ENCODE data around the gene DNAH2. TPM values are rescaled to one million over a fixed set of nuclear protein-coding genes. Genes with fewer than 3 reads are reported as not detected.

DNAH2 gene
- total RNA-seq, 1 experiment from 2014 or later = 2.0 TPM

DNA sequence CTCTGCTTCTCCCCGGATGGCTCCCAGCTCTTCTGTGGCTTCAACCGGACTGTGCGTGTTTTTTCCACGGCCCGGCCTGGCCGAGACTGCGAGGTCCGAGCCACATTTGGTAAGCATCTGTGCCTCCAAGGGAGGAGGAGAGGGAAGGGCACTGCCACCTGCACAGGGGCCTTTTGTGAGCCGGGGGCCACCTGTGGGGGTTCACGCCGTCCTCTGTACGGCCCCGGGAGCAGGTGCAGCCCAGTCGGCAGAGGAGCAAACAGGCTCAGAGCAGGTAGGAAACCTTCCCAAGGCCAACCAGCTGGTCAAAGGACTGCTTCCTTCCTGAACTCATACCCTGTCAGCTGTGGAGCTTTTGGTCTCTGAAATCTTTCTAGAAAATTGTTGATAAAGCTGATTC, 15.9 kb upstream of the DNAH2 start:
- no peak for DNase-seq (ENCODE audit: low read depth, low spot score)
- H2AFZ ChIP-seq (ENCODE audit: low read depth, low read length, poor library complexity, severe bottlenecking) = no peak overlapping the region
- no peaks in the 10 kb centered on the region for H3K27me3 ChIP-seq (ENCODE audit: insufficient read depth, low read length)
- H3K9me2 ChIP-seq (ENCODE audit: insufficient read depth) = no peaks in the 10 kb centered on the region
- peaks cover 0 to 10% of the 10 kb centered on the region in 2 experiments; a peak in 1 of 4 replicates for H3K4me1 ChIP-seq (ENCODE audit: control insufficient read depth in 1 of 2, insufficient read depth in 2 of 2, low read length in 2 of 2)
- intact Hi-C loops (cut with micrococcal nuclease) = no loop called here
- H3K27ac ChIP-seq (ENCODE audit: low read depth, low read length) = no peak overlapping the region
- no peaks in the 10 kb centered on the region for H4K20me1 ChIP-seq (ENCODE audit: insufficient read depth)
- no peaks in the 10 kb centered on the region for H3K9me3 ChIP-seq (ENCODE audit: control insufficient read depth in 1 of 2, insufficient read depth in 1 of 2, low read depth in 1 of 2, low read length in 2 of 2)
- H3K4me2 ChIP-seq (ENCODE audit: low read length) = no peak overlapping the region
- H3K79me2 ChIP-seq (ENCODE audit: insufficient read depth, low read length) = no peaks in the 10 kb centered on the region
- TF ChIP-seq, protein P1, sequence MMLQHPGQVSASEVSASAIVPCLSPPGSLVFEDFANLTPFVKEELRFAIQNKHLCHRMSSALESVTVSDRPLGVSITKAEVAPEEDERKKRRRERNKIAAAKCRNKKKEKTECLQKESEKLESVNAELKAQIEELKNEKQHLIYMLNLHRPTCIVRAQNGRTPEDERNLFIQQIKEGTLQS (IDR thresholded peaks at IDR 0.05) = no peak
- no peak for TF ChIP-seq SRF (IDR thresholded peaks at IDR 0.05; ENCODE audit: low read depth)
- TF ChIP-seq EGR1 (IDR thresholded peaks at IDR 0.05; ENCODE audit: low read depth) = no peak
- TF ChIP-seq, protein P2, sequence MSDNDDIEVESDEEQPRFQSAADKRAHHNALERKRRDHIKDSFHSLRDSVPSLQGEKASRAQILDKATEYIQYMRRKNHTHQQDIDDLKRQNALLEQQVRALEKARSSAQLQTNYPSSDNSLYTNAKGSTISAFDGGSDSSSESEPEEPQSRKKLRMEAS (IDR thresholded peaks at IDR 0.05) = no peak
- no peak for TF ChIP-seq JUND (IDR thresholded peaks at IDR 0.05)
- no peak for TF ChIP-seq SP1 (IDR thresholded peaks at IDR 0.05; ENCODE audit: low read depth)
- no peak for TF ChIP-seq CBX3 (IDR thresholded peaks at IDR 0.05; ENCODE audit: low read depth)
- TF ChIP-seq FOSL1 (IDR thresholded peaks at IDR 0.05; ENCODE audit: low read depth) = no peak
- TF ChIP-seq ELF1 (IDR thresholded peaks at IDR 0.05; ENCODE audit: borderline replicate concordance, low read depth) = no peak
- no peak for TF ChIP-seq POLR2A (IDR thresholded peaks at IDR 0.05; ENCODE audit: borderline replicate concordance, extremely low read depth, insufficient read depth, insufficient read length)
- no peak for TF ChIP-seq RAD21 (IDR thresholded peaks at IDR 0.05; ENCODE audit: low read depth)
- TF ChIP-seq, protein P3, sequence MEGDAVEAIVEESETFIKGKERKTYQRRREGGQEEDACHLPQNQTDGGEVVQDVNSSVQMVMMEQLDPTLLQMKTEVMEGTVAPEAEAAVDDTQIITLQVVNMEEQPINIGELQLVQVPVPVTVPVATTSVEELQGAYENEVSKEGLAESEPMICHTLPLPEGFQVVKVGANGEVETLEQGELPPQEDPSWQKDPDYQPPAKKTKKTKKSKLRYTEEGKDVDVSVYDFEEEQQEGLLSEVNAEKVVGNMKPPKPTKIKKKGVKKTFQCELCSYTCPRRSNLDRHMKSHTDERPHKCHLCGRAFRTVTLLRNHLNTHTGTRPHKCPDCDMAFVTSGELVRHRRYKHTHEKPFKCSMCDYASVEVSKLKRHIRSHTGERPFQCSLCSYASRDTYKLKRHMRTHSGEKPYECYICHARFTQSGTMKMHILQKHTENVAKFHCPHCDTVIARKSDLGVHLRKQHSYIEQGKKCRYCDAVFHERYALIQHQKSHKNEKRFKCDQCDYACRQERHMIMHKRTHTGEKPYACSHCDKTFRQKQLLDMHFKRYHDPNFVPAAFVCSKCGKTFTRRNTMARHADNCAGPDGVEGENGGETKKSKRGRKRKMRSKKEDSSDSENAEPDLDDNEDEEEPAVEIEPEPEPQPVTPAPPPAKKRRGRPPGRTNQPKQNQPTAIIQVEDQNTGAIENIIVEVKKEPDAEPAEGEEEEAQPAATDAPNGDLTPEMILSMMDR (IDR thresholded peaks at IDR 0.05 in 2 of 3, conservative IDR thresholded peaks at IDR 0.05 in 1 of 3; ENCODE audit: borderline replicate concordance in 1 of 3, insufficient read depth in 1 of 3, low read depth in 2 of 3, low read length in 2 of 3) = no peak
- no peak for TF ChIP-seq SIN3A (IDR thresholded peaks at IDR 0.05; ENCODE audit: low read depth)
- no peak for TF ChIP-seq CEBPB (IDR thresholded peaks at IDR 0.05; ENCODE audit: low read depth)
- peaks cover 3 to 5% of the 10 kb centered on the region in 2 experiments; a peak in 1 of 4 replicates for H3K36me3 ChIP-seq (ENCODE audit: control insufficient read depth in 1 of 2, insufficient read depth in 2 of 2, low read length in 2 of 2)
- H3K9ac ChIP-seq (ENCODE audit: low read length) = no peak overlapping the region
- RAD21 ChIA-PET (ENCODE audit: low non-redundant PET in 1 of 2, low total read pairs in 2 of 2, uncharacterized antibody in 2 of 2, unreplicated experiment in 2 of 2) = no interaction called here
- ATAC-seq = no peak
- no peak overlapping the region for H3K4me3 ChIP-seq (replicated peaks in 1 of 2; ENCODE audit: low read depth in 1 of 2, low read length in 2 of 2)
- POLR2A ChIA-PET = no interaction called here
- no TSS peak for BruUV-seq (replicated peaks)
- CTCF ChIA-PET = interaction anchor here (0.6 kb wide), 1 partner anchor 459 kb away, joined by 3 read pairs; no protein-coding TSS in a partner anchor
